HEK293T (cell line): ENCODE data around the gene IGFBPL1.

Experiments
- CTBP1 ChIP-seq: fragments of 450-650 bp; IDR thresholded peaks from 2 replicates; pipeline ENCODE4 v1.6.1; 2016; ENCODE audit warnings: borderline replicate concordance
- ELF4 ChIP-seq: fragments of 450-650 bp; IDR thresholded peaks from 2 replicates; pipeline ENCODE4 v1.6.1; 2017; ENCODE audit warnings: antibody characterized with exemption
- FOXM1 ChIP-seq: fragments of 450-650 bp; IDR thresholded peaks from 2 replicates; pipeline ENCODE4 v1.6.1; 2017; ENCODE audit warnings: mild to moderate bottlenecking, borderline replicate concordance

DNA sequence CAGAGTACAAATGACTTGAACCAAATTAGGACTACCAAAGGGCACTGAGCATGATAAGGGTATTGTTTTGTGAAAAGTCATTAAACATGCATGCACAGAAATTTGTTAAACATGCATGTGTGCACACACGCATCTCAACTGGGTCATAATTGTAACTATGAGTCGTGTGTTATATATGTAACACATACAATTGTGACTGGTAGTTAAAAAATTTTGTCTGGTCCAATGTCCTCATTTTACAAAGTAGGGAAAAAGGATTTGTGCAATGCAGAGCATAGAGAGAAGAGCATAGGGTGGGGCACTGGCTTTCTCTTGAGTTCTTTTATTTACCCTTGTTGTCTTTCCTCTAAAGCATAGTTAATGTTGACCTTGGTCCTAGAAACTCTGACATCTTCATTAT is 19.3 kb upstream of the IGFBPL1 start:
- TF ChIP-seq CTBP1 (no peak), FOXM1 (no peak), ELF4 (no peak)
